ENCODE results near the gene ELAVL3.

DNA sequence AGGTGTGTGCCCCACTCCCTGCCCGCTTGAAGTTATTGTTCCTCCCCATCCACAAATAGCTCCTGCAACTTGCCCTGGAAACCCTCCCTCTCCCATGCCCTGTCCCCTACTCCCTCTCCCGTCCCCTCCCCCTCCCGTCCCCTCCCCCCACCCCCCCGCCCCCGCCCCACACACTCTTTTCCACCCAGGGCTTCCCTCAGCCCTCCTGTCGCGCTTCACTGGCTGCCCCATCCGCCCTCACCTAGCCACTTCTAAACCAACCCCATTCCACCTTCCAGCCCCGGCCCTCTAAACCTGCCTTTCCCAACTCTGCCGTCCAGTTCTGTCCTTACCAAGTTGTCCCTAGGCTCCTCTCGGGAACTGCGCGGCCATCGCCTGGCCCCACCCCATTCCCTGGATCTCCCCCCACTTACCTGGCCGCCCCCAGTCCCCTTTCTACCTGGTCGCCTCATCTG, 62.7 kb downstream of the ELAVL3 start:
- TF ChIP-seq CHD1 (IDR thresholded peaks at IDR 0.05; ENCODE audit: low read depth, low read length): no peak
- TF ChIP-seq CTCF (conservative IDR thresholded peaks at IDR 0.05; ENCODE audit: low read depth, low read length): no peak
- TF ChIP-seq NFE2L2 (IDR thresholded peaks at IDR 0.05; ENCODE audit: low read depth, low read length): no peak
- no peak for TF ChIP-seq BHLHE40 (IDR thresholded peaks at IDR 0.05; ENCODE audit: low read depth, low read length)
- no peak for TF ChIP-seq RCOR1 (IDR thresholded peaks at IDR 0.05; ENCODE audit: insufficient replicate concordance, low read length)
- no peak for TF ChIP-seq RAD21 (IDR thresholded peaks at IDR 0.05; ENCODE audit: low read length)
- TF ChIP-seq USF2 (IDR thresholded peaks at IDR 0.05; ENCODE audit: low read depth, low read length): no peak
